ENCODE results near the gene KCNN3.

The KCNN3 gene

DNA sequence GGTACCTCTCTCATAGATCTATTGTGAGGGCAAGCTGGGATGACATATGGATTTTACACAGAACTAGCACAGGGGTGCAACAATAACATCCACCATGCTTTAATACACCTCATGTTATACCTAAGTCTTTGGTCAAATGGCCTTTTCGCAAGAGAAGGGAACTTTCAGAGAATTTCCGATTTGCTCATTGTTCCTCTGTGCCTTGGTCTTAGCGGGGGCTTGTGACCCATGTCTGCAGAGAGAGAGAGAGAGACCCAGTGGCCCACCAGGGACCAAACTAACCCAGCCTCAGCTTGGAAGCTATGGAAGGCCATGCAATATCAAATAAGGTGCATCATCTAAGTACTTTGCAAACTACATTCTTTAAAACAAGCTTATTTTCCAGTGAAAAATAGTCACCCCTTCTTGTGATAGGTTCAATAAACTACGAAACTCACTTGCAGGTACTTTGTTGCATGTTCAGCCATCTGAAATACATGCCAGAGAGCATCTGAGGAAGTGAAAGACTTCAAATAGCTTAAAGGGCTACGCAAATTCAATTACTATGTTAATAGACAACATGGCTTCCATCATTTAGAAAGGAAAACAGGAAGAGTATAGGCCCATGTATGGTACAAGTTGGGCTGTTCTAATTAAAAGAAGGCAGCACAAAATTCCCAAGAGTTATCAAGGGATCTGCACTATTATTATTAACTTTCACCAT is 100.7 kb downstream of the KCNN3 start:
- Histone ChIP-seq H3K27ac (ENCODE audit: extremely low read depth, low read depth, low read length) (no peak overlapping the region), H3K9me3 (ENCODE audit: control insufficient read depth, insufficient read depth, low read depth, low read length) (no peaks in the 10 kb centered on the region), H3K4me3 (ENCODE audit: low read depth, low read length) (no peak overlapping the region), H3K36me3 (ENCODE audit: control insufficient read depth in 2 of 2, insufficient read depth in 1 of 2, low read length in 2 of 2) (no peaks in the 10 kb centered on the region), H3K4me1 (ENCODE audit: control insufficient read depth, insufficient read depth, low read length) (peaks cover 5% of the 10 kb centered on the region)
- POLR2A ChIA-PET = no interaction called here
- TF ChIP-seq ZNF544 (tag by site-specific recombination; IDR thresholded peaks at IDR 0.05) (no peak), ZNF585B (tag by site-specific recombination; IDR thresholded peaks at IDR 0.05) (no peak), KLF8 (tag by site-specific recombination; IDR thresholded peaks at IDR 0.05) (no peak), ZNF600 (tag by site-specific recombination; IDR thresholded peaks at IDR 0.05) (no peak), ZNF664 (tag by site-specific recombination; IDR thresholded peaks at IDR 0.05) (no peak), ZNF426 (tag by site-specific recombination; IDR thresholded peaks at IDR 0.05) (no peak), KLF10 (tag by site-specific recombination; IDR thresholded peaks at IDR 0.05) (no peak)
- TF ChIP-seq, protein P1, sequence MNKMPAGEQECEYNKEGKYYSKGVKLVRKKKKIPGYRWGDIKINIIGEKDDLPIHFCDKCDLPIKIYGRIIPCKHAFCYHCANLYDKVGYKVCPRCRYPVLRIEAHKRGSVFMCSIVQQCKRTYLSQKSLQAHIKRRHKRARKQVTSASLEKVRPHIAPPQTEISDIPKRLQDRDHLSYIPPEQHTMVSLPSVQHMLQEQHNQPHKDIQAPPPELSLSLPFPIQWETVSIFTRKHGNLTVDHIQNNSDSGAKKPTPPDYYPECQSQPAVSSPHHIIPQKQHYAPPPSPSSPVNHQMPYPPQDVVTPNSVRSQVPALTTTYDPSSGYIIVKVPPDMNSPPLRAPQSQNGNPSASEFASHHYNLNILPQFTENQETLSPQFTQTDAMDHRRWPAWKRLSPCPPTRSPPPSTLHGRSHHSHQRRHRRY (tag by site-specific recombination; IDR thresholded peaks at IDR 0.05) = no peak
- TF ChIP-seq, protein P2, sequence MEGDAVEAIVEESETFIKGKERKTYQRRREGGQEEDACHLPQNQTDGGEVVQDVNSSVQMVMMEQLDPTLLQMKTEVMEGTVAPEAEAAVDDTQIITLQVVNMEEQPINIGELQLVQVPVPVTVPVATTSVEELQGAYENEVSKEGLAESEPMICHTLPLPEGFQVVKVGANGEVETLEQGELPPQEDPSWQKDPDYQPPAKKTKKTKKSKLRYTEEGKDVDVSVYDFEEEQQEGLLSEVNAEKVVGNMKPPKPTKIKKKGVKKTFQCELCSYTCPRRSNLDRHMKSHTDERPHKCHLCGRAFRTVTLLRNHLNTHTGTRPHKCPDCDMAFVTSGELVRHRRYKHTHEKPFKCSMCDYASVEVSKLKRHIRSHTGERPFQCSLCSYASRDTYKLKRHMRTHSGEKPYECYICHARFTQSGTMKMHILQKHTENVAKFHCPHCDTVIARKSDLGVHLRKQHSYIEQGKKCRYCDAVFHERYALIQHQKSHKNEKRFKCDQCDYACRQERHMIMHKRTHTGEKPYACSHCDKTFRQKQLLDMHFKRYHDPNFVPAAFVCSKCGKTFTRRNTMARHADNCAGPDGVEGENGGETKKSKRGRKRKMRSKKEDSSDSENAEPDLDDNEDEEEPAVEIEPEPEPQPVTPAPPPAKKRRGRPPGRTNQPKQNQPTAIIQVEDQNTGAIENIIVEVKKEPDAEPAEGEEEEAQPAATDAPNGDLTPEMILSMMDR (tag by site-specific recombination; IDR thresholded peaks at IDR 0.05) = no peak
- TF ChIP-seq, protein P3, sequence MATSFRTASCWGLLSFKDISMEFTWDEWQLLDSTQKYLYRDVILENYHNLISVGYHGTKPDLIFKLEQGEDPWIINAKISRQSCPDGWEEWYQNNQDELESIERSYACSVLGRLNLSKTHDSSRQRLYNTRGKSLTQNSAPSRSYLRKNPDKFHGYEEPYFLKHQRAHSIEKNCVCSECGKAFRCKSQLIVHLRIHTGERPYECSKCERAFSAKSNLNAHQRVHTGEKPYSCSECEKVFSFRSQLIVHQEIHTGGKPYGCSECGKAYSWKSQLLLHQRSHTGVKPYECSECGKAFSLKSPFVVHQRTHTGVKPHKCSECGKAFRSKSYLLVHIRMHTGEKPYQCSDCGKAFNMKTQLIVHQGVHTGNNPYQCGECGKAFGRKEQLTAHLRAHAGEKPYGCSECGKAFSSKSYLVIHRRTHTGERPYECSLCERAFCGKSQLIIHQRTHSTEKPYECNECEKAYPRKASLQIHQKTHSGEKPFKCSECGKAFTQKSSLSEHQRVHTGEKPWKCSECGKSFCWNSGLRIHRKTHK (tag by site-specific recombination; IDR thresholded peaks at IDR 0.05) = no peak
- CTCF ChIA-PET = interaction anchor here (0.5 to 1.5 kb wide), 4 partner anchors 8 to 326 kb away, joined by 3 to 9 read pairs (median 4); no protein-coding TSS in a partner anchor

DNA sequence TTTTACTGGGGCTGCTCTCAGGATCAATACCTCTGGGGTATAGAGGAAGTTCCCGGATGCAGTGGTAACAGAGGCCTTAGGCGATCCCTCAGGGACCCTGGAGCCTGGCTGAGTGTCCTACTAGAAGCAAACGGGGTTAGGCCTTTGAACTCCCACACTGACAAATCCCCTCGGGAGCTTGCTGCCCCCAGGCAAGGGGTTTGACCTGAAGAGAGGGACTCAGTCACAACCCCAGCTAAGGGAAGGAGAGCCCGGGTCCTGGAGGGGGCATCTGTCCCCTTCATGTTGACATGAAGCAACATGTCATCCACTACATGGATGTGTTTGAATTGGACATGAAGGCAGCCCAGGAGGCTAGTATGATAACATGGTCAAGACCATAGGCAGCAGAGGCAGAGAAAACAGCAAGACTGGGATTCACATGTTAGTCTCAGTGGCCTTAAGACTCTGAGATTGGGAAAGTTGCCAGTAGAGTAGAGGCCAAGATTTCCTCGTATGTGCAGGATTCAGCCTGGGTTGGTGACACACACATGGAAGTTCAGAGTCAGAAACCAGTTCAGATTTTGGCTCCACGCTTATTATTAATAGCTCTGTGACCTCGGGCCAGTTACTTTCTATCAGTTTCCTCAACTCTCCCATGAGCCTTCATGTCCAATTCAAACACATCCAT is 101.5 kb downstream of the KCNN3 start:
- ChIA-PET CTCF (interaction anchor here (0.6 to 1.4 kb wide), 5 partner anchors 81 to 209 kb away, joined by 3 to 5 read pairs (median 3); no protein-coding TSS in a partner anchor), POLR2A (no interaction called here)
- TF ChIP-seq ZNF473 (tag by site-specific recombination; IDR thresholded peaks at IDR 0.05) (no peak), ZNF530 (tag by site-specific recombination; IDR thresholded peaks at IDR 0.05; ENCODE audit: low read depth) (no peak), ZNF701 (tag by site-specific recombination; IDR thresholded peaks at IDR 0.05) (no peak), SP3 (tag by site-specific recombination; IDR thresholded peaks at IDR 0.05) (no peak), ZNF549 (tag by site-specific recombination; IDR thresholded peaks at IDR 0.05) (no peak)
- TF ChIP-seq, protein P4, sequence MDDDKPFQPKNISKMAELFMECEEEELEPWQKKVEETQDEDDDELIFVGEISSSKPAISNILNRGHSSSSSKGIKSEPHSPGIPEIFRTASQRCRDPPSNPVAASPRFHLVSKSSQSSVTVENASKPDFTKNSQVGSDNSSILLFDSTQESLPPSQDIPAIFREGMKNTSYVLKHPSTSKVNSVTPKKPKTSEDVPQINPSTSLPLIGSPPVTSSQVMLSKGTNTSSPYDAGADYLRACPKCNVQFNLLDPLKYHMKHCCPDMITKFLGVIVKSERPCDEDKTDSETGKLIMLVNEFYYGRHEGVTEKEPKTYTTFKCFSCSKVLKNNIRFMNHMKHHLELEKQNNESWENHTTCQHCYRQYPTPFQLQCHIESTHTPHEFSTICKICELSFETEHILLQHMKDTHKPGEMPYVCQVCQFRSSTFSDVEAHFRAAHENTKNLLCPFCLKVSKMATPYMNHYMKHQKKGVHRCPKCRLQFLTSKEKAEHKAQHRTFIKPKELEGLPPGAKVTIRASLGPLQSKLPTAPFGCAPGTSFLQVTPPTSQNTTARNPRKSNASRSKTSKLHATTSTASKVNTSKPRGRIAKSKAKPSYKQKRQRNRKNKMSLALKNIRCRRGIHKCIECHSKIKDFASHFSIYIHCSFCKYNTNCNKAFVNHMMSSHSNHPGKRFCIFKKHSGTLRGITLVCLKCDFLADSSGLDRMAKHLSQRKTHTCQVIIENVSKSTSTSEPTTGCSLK (tag by site-specific recombination; IDR thresholded peaks at IDR 0.05) = no peak
- H3K4me3 ChIP-seq (ENCODE audit: low read depth, low read length) = no peak overlapping the region
- H3K9me3 ChIP-seq (ENCODE audit: control insufficient read depth, insufficient read depth, low read depth, low read length) = no peaks in the 10 kb centered on the region
- H3K36me3 ChIP-seq (ENCODE audit: control insufficient read depth in 2 of 2, insufficient read depth in 1 of 2, low read length in 2 of 2) = no peaks in the 10 kb centered on the region
- H3K27ac ChIP-seq (ENCODE audit: extremely low read depth, low read depth, low read length) = no peak overlapping the region
- peaks cover 5% of the 10 kb centered on the region for H3K4me1 ChIP-seq (ENCODE audit: control insufficient read depth, insufficient read depth, low read length)
